ENCODE results near the gene CTNNA1. TPM values are rescaled to one million over a fixed set of nuclear protein-coding genes. Genes with fewer than 3 reads are reported as not detected.
A peak's percentile ranks its signal among the peaks of the same experiment; 100 is the strongest.

Gene CTNNA1
- total and polyA plus RNA-seq, 9 of the 15 experiments (the other 6 are each of a cell fraction or from before 2014, with no cell fraction given) = 29.6 to 117 (median 89.1) TPM

DNA sequence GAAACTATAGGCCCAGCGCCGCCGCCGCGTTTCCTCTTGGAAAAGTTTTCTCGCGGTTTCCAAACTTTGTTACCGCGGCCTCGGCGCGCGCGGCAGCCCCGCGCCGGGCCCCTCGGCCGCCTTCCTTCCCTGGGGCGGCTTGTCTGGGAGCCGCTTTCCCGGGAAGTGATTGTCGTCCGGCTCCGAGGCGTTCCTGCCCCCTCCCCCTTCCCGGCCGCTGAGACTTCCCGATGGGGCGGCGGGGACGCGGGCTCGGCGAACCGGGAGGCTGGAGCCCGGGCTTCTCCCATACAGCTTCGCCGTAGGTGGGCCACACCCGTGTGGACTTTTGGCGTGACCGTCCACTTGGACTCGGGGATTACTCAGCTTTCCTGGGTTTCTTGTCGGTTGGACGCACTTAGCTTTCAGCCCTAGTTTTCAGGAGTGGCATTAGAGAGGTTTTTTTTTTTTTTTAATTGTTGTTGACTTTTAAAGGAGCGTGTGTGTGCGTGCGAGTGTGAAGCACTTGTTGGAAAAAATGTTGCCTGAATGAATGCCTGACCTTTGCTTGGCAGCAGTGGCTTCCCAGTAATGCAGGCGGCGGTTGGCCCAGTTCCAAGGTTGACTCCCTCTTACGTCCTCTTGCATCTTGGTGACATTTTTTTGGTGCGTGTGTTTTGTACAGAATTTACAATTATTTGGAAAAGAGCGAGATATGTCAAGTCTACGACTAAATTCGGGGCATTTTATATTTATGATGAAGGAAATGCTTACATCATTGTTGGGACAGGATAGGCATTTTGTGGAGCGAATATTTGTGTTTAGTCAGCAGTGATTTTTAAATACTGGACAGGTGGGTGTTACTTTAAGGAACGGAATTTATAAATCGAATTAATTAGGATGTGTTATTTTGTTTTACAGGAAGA lies 821 bp downstream of the CTNNA1 start (continued):
- TF ChIP-seq ARHGAP35 (IDR thresholded peaks at IDR 0.05; ENCODE audit: partially characterized antibody) = no peak
- TF ChIP-seq ZSCAN29 (IDR thresholded peaks at IDR 0.05) = no peak
- TF ChIP-seq, protein P1, sequence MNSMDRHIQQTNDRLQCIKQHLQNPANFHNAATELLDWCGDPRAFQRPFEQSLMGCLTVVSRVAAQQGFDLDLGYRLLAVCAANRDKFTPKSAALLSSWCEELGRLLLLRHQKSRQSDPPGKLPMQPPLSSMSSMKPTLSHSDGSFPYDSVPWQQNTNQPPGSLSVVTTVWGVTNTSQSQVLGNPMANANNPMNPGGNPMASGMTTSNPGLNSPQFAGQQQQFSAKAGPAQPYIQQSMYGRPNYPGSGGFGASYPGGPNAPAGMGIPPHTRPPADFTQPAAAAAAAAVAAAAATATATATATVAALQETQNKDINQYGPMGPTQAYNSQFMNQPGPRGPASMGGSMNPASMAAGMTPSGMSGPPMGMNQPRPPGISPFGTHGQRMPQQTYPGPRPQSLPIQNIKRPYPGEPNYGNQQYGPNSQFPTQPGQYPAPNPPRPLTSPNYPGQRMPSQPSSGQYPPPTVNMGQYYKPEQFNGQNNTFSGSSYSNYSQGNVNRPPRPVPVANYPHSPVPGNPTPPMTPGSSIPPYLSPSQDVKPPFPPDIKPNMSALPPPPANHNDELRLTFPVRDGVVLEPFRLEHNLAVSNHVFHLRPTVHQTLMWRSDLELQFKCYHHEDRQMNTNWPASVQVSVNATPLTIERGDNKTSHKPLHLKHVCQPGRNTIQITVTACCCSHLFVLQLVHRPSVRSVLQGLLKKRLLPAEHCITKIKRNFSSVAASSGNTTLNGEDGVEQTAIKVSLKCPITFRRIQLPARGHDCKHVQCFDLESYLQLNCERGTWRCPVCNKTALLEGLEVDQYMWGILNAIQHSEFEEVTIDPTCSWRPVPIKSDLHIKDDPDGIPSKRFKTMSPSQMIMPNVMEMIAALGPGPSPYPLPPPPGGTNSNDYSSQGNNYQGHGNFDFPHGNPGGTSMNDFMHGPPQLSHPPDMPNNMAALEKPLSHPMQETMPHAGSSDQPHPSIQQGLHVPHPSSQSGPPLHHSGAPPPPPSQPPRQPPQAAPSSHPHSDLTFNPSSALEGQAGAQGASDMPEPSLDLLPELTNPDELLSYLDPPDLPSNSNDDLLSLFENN (IDR thresholded peaks at IDR 0.05; ENCODE audit: low read depth in 2 of 2, low read length in 2 of 2) = no peak
- TF ChIP-seq RBM25 (IDR thresholded peaks at IDR 0.05; ENCODE audit: low read depth, low read length, severe bottlenecking) = no peak
- no peak for TF ChIP-seq RFX7 (CRISPR knock-in tag; IDR thresholded peaks at IDR 0.05)
- TF ChIP-seq BRD4 (IDR thresholded peaks at IDR 0.05) = no peak
- TF ChIP-seq GABPB1 (CRISPR knock-in tag; IDR thresholded peaks at IDR 0.05) = no peak
- TF ChIP-seq ZKSCAN3 (CRISPR knock-in tag; IDR thresholded peaks at IDR 0.05) = no peak
- no peak for TF ChIP-seq HIVEP1 (CRISPR knock-in tag; IDR thresholded peaks at IDR 0.05)
- peak; percentile 65 for TF ChIP-seq DPF2 (IDR thresholded peaks at IDR 0.05)
- no peak for TF ChIP-seq CHD2 (IDR thresholded peaks at IDR 0.05; ENCODE audit: low read depth, low read length)
- no peak for TF ChIP-seq E2F1 (CRISPR knock-in tag; IDR thresholded peaks at IDR 0.05)
- no peak for TF ChIP-seq CREB3 (tag; conservative IDR thresholded peaks at IDR 0.05; ENCODE audit: low read depth)
- peak; percentile 88 for TF ChIP-seq ZNF24 (IDR thresholded peaks at IDR 0.05)
- peak; percentile 45; the same call in 1 of the 2 replicates for TF ChIP-seq SMARCA4 (IDR thresholded peaks at IDR 0.05)
- TF ChIP-seq RBM22 (IDR thresholded peaks at IDR 0.05; ENCODE audit: low read depth, low read length, poor library complexity, severe bottlenecking) = no peak
- TF ChIP-seq ZNF696 (CRISPR knock-in tag; conservative IDR thresholded peaks at IDR 0.05) = no peak
- no peak for TF ChIP-seq NCOA6 (IDR thresholded peaks at IDR 0.05)
- TF ChIP-seq OTX1 (CRISPR knock-in tag; IDR thresholded peaks at IDR 0.05) = 0 out of 2 replicates have a peak, but pooled peaks have one; percentile 24
- TF ChIP-seq, protein P2, sequence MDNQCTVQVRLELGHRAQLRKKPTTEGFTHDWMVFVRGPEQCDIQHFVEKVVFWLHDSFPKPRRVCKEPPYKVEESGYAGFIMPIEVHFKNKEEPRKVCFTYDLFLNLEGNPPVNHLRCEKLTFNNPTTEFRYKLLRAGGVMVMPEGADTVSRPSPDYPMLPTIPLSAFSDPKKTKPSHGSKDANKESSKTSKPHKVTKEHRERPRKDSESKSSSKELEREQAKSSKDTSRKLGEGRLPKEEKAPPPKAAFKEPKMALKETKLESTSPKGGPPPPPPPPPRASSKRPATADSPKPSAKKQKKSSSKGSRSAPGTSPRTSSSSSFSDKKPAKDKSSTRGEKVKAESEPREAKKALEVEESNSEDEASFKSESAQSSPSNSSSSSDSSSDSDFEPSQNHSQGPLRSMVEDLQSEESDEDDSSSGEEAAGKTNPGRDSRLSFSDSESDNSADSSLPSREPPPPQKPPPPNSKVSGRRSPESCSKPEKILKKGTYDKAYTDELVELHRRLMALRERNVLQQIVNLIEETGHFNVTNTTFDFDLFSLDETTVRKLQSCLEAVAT (IDR thresholded peaks at IDR 0.05) = 0 out of 4 replicates have a peak, but pooled peaks of 1 of the 2 experiments have one; percentile 32
- TF ChIP-seq MTA3 (IDR thresholded peaks at IDR 0.05; ENCODE audit: borderline replicate concordance) = no peak

Measured in K562 (cell line).